ENCODE data around the gene CDPF1. TPM values are rescaled to one million over a fixed set of nuclear protein-coding genes. Genes with fewer than 3 reads are reported as not detected.

Gene CDPF1
- total and polyA plus RNA-seq, 2 experiments from 2014 or later = 12.9 to 14.7 TPM

DNA sequence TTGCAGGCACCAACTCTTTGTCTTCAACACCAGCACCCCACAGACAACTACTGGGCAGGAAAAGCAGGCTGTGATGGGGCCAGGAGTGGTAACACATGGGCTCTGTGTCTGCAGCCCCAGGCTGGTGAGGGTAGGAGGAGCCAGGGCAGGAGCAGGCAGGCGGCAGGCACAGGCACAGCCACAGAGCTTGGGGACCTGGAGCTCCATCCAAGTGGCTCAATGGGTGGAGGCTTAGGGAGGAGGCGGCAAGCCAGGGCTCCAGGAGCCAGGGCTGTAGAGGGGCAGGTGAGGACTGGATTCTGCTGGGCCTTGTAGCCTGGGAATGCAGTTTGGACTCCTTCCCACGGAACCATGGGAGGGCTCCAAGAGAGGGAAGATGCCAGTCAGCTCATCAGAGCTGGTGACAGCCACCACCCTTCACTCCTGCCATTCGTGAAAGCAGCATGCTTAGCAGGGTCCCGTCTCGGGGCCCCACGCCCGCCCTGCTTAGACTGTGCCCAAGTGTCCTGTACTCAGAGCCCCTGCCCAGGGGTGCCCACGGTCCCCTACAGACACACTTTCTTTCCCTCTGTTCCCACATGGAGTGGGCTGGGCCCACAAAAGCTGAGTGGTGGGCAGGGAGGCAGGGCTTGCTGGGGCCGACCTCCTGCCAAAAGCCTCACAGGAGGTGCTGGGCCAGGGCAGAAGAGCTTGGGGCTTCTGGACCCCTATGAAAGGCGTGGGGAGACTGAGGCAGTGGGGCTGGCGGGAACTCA is 30.1 kb upstream of the CDPF1 start:
- no peak for TF ChIP-seq EZH2phosphoT487 (IDR thresholded peaks at IDR 0.05; ENCODE audit: insufficient read depth, low read depth)
- no peak for TF ChIP-seq EZH2 (IDR thresholded peaks at IDR 0.05; ENCODE audit: insufficient read depth, poor library complexity, severe bottlenecking)
- Histone ChIP-seq H3K9me2 (ENCODE audit: insufficient read depth) (no peaks in the 10 kb centered on the region), H3K79me2 (ENCODE audit: insufficient read depth) (no peaks in the 10 kb centered on the region), H3K27ac (no peak overlapping the region), H3K9me3 (ENCODE audit: low read depth) (no peaks in the 10 kb centered on the region), H2AFZ (no peak overlapping the region), H3K4me2 (ENCODE audit: unreplicated experiment) (no peak overlapping the region), H3F3A (ENCODE audit: insufficient read depth) (no peaks in the 10 kb centered on the region), H4K20me1 (ENCODE audit: insufficient read depth) (no peaks in the 10 kb centered on the region), H3K9ac (no peak overlapping the region), H3K4me1 (ENCODE audit: insufficient read depth) (no peaks in the 10 kb centered on the region), H3K4me3 (no peak overlapping the region), H3K27me3 (replicated peaks; ENCODE audit: insufficient read depth) (no peaks in the 10 kb centered on the region), H3K36me3 (ENCODE audit: low read depth) (peaks cover 25% of the 10 kb centered on the region)
- DNase-seq = no peak
- in situ Hi-C loops (cut with MboI) = no loop called here
- 89 to 93% methylated on average over 12 of the region's 12 CpGs for WGBS, 2 experiments (ENCODE audit: low coverage in 1 of 2, low lambda C conversion rate in 2 of 2, missing lambda C conversion rate in 2 of 2)

DNA sequence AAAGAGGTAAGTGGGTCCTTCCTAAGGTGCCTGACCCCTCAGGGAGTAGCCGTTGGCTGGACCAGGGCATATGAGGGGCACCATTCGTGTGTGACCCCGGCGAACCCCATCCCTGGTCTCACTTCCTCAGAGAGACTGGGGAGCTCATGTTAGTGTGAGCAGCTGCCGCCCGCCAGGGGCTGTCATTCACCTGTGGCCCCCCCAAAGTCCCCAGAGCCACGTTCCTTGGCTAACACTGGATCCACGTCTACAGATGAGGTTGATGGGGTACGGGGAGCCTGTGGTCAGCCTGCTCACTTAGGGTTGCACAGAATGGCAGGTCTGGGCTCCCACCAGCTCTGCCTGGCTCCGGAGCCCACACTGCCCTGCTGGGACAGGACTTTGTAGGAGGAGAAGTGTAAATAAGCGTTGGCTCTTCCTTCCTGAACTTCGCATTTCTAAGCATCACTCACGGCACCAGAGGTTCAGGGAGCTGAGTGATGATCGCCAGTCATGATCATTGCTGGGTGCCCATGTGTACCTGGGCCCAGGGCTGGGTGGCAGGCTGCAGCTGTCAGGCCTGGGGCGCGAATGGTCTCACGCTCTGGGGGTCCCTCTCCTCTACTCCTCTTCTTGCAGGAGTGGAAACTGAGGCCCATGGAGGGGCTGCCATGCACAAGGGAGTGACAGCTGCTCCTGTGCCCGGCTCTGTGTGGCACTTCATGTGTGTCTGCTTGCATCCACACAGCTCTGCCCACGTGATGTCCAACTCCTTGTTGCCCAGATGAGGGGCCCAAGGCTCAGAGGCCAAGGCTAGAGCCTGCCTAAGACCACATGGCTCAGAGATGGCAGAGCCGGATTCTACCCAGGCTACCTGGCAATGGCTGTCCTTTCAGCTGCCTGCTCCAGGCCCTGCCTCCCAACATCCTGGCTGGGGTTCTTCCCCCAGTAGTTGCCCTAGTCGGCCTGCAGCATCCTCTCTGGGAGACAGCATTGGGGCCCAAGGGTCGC is 28.9 kb upstream of the CDPF1 start:
- 96 to 98% methylated on average over 22 of the region's 22 CpGs for WGBS, 2 experiments (ENCODE audit: low coverage in 1 of 2, low lambda C conversion rate in 2 of 2, missing lambda C conversion rate in 2 of 2)

DNA sequence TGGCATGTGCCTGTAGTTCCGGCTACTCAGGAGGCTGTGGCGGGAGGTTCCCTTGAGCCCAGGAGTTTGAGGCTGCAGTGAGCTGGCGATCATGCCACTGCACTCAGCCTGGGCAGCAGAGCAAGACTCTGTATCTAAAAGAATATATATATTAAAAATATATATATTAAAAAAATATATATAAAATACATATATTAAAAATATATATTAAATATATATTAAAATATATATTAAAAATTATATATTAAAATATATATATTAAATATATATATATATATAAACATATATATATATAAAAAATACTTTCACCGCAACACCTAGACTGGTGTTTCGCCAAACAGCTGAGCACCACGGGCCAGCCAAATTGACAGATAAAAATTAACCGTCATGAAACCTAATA is 26.5 kb upstream of the CDPF1 start:
- peaks cover 18% of the 10 kb centered on the region for H3K36me3 ChIP-seq (ENCODE audit: low read depth)
- no peak overlapping the region for H3K27ac ChIP-seq
- H3K4me3 ChIP-seq = no peak overlapping the region
- H3K4me2 ChIP-seq (ENCODE audit: unreplicated experiment) = no peak overlapping the region
- no peaks in the 10 kb centered on the region for H3K27me3 ChIP-seq (replicated peaks; ENCODE audit: insufficient read depth)
- DNase-seq = no peak
- H4K20me1 ChIP-seq (ENCODE audit: insufficient read depth) = no peaks in the 10 kb centered on the region
- TF ChIP-seq EZH2 (IDR thresholded peaks at IDR 0.05; ENCODE audit: insufficient read depth, poor library complexity, severe bottlenecking) (no peak), EZH2phosphoT487 (IDR thresholded peaks at IDR 0.05; ENCODE audit: insufficient read depth, low read depth) (no peak)
- no peak overlapping the region for H2AFZ ChIP-seq
- H3K79me2 ChIP-seq (ENCODE audit: insufficient read depth) = no peaks in the 10 kb centered on the region
- H3K4me1 ChIP-seq (ENCODE audit: insufficient read depth) = no peaks in the 10 kb centered on the region
- H3K9me2 ChIP-seq (ENCODE audit: insufficient read depth) = no peaks in the 10 kb centered on the region
- in situ Hi-C loops (cut with MboI) = no loop called here
- no peaks in the 10 kb centered on the region for H3F3A ChIP-seq (ENCODE audit: insufficient read depth)
- H3K9me3 ChIP-seq (ENCODE audit: low read depth) = no peaks in the 10 kb centered on the region
- WGBS, 2 experiments (ENCODE audit: low coverage in 1 of 2, low lambda C conversion rate in 2 of 2, missing lambda C conversion rate in 2 of 2) = 96 to 99% methylated on average over 7 of the region's 7 CpGs
- H3K9ac ChIP-seq = no peak overlapping the region

More for the DNA sequence above, 28.9 kb upstream of the CDPF1 start:
- Histone ChIP-seq H3K79me2 (ENCODE audit: insufficient read depth) (no peaks in the 10 kb centered on the region), H3F3A (ENCODE audit: insufficient read depth) (no peaks in the 10 kb centered on the region), H2AFZ (no peak overlapping the region), H3K27me3 (replicated peaks; ENCODE audit: insufficient read depth) (no peaks in the 10 kb centered on the region), H3K4me2 (ENCODE audit: unreplicated experiment) (no peak overlapping the region), H3K9me3 (ENCODE audit: low read depth) (no peaks in the 10 kb centered on the region), H4K20me1 (ENCODE audit: insufficient read depth) (no peaks in the 10 kb centered on the region), H3K4me3 (no peak overlapping the region), H3K36me3 (ENCODE audit: low read depth) (peaks cover 20% of the 10 kb centered on the region), H3K27ac (no peak overlapping the region), H3K9me2 (ENCODE audit: insufficient read depth) (no peaks in the 10 kb centered on the region), H3K9ac (no peak overlapping the region), H3K4me1 (ENCODE audit: insufficient read depth) (no peaks in the 10 kb centered on the region)
- DNase-seq = no peak
- TF ChIP-seq EZH2phosphoT487 (IDR thresholded peaks at IDR 0.05; ENCODE audit: insufficient read depth, low read depth) (no peak), EZH2 (IDR thresholded peaks at IDR 0.05; ENCODE audit: insufficient read depth, poor library complexity, severe bottlenecking) (no peak)
- in situ Hi-C loops (cut with MboI) = no loop called here

DNA sequence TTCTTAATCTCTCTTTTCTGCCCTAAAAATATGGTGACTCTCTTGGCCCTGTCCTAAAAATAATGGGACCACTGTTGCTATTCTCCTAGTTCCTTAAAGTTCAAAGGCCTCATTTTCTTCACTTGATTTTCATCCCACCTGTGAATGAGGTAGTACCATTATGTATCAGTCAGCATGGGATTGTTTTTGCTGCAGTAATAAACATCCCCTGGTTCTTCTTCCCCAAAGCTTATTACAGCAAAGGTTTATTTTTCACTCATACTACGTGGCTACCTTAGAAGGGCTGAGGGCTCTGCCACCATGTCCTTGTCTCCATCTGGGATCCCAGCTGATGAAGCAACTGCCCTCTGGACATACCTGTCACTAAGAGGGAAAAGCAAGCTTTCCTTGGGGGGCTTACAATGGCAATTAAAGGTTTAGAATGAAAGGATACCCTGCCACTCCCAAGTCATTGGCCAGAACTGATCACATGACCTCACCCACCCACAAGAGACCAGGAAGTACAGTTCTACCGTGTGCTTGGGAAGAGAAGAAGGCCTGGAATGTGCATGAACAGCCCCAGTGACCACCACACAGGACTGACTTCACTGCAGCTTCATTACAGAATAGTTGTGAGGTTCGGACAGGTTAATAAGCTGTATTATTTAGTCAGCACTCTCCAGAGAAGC is 25.5 kb upstream of the CDPF1 start:
- no peak for TF ChIP-seq EZH2 (IDR thresholded peaks at IDR 0.05; ENCODE audit: insufficient read depth, poor library complexity, severe bottlenecking)
- TF ChIP-seq EZH2phosphoT487 (IDR thresholded peaks at IDR 0.05; ENCODE audit: insufficient read depth, low read depth) = no peak
- H3F3A ChIP-seq (ENCODE audit: insufficient read depth) = no peaks in the 10 kb centered on the region
- H3K27me3 ChIP-seq (replicated peaks; ENCODE audit: insufficient read depth) = no peaks in the 10 kb centered on the region
- no peak overlapping the region for H3K27ac ChIP-seq
- H3K4me3 ChIP-seq = no peak overlapping the region
- H3K36me3 ChIP-seq (ENCODE audit: low read depth) = peaks cover 18% of the 10 kb centered on the region
- no peak for DNase-seq
- H3K4me2 ChIP-seq (ENCODE audit: unreplicated experiment) = no peak overlapping the region
- in situ Hi-C loops (cut with MboI) = no loop called here
- no peaks in the 10 kb centered on the region for H3K4me1 ChIP-seq (ENCODE audit: insufficient read depth)
- H4K20me1 ChIP-seq (ENCODE audit: insufficient read depth) = no peaks in the 10 kb centered on the region
- no peaks in the 10 kb centered on the region for H3K9me3 ChIP-seq (ENCODE audit: low read depth)
- WGBS, 2 experiments (ENCODE audit: low coverage in 1 of 2, low lambda C conversion rate in 2 of 2, missing lambda C conversion rate in 2 of 2) = 68 to 70% methylated on average over 3 of the region's 3 CpGs
- H3K9me2 ChIP-seq (ENCODE audit: insufficient read depth) = no peaks in the 10 kb centered on the region
- no peak overlapping the region for H2AFZ ChIP-seq
- no peaks in the 10 kb centered on the region for H3K79me2 ChIP-seq (ENCODE audit: insufficient read depth)
- H3K9ac ChIP-seq = no peak overlapping the region

Measured in GM23248 (cell line).